TTC549 (cell line): ENCODE data around the gene NSD2.
"Not testable (repeated sequence)": the region's sequence is repeated elsewhere in the genome, so short reads cannot be mapped to it uniquely, and the experiment has no call there.

Source experiments
- FAIRE-seq: peaks from 2 replicates; lab custom pipeline; 2012; peaks lifted over from hg19 to GRCh38; lab: Jason Lieb, UNC

Gene NSD2

GRCh38 chr4:1899149-1900086, 28.2 kb downstream of the NSD2 start:
- FAIRE-seq: no peak

GRCh38 chr4:1900087-1900433, 28.9 kb downstream of the NSD2 start:
- no peak for FAIRE-seq

GRCh38 chr4:1900624-1901023, 29.4 kb downstream of the NSD2 start:
- no peak for FAIRE-seq

- FAIRE-seq: no peak
Observed at GRCh38 chr4:1901127-1901526, 29.9 kb downstream of the NSD2 start.

- no peak for FAIRE-seq
Observed at GRCh38 chr4:1902243-1902642, 31.1 kb downstream of the NSD2 start.

GRCh38 chr4:1903035-1903434, 31.8 kb downstream of the NSD2 start:
- FAIRE-seq: no peak

- FAIRE-seq: no peak
Observed at GRCh38 chr4:1904042-1904441, 32.8 kb downstream of the NSD2 start.

GRCh38 chr4:1907848-1908525, 36.8 kb downstream of the NSD2 start:
- FAIRE-seq: no peak

GRCh38 chr4:1909696-1910095, 38.5 kb downstream of the NSD2 start:
- not testable (repeated sequence) for FAIRE-seq

GRCh38 chr4:1910643-1911042, 39.5 kb downstream of the NSD2 start:
- no peak for FAIRE-seq

GRCh38 chr4:1911316-1911715, 40.1 kb downstream of the NSD2 start:
- FAIRE-seq: not testable (repeated sequence)

GRCh38 chr4:1922821-1923220, 51.6 kb downstream of the NSD2 start:
- FAIRE-seq: no peak

GRCh38 chr4:1927675-1928074, 56.5 kb downstream of the NSD2 start:
- FAIRE-seq: no peak

- no peak for FAIRE-seq
Observed at GRCh38 chr4:1928356-1929239, 57.4 kb downstream of the NSD2 start.

- FAIRE-seq: no peak
Observed at GRCh38 chr4:1932736-1933135, 61.5 kb downstream of the NSD2 start.

- FAIRE-seq: no peak
Observed at GRCh38 chr4:1933700-1934099, 62.5 kb downstream of the NSD2 start.

- FAIRE-seq: no peak
Observed at GRCh38 chr4:1937550-1937949, 66.4 kb downstream of the NSD2 start.

GRCh38 chr4:1938027-1938426, 66.8 kb downstream of the NSD2 start:
- FAIRE-seq: no peak

GRCh38 chr4:1939664-1940509, 68.7 kb downstream of the NSD2 start:
- FAIRE-seq: no peak

GRCh38 chr4:1940566-1940965, 69.4 kb downstream of the NSD2 start:
- FAIRE-seq: no peak

GRCh38 chr4:1943928-1944327, 72.7 kb downstream of the NSD2 start:
- no peak for FAIRE-seq
